SW480 (cell line): Measurements from ENCODE around the gene RRBP1.

Experiments used
- DNase-seq: peaks from one replicate; pipeline ENCODE4 v3.0.0-alpha.2; 2016; ENCODE audit warnings: low spot score

Gene RRBP1

DNA sequence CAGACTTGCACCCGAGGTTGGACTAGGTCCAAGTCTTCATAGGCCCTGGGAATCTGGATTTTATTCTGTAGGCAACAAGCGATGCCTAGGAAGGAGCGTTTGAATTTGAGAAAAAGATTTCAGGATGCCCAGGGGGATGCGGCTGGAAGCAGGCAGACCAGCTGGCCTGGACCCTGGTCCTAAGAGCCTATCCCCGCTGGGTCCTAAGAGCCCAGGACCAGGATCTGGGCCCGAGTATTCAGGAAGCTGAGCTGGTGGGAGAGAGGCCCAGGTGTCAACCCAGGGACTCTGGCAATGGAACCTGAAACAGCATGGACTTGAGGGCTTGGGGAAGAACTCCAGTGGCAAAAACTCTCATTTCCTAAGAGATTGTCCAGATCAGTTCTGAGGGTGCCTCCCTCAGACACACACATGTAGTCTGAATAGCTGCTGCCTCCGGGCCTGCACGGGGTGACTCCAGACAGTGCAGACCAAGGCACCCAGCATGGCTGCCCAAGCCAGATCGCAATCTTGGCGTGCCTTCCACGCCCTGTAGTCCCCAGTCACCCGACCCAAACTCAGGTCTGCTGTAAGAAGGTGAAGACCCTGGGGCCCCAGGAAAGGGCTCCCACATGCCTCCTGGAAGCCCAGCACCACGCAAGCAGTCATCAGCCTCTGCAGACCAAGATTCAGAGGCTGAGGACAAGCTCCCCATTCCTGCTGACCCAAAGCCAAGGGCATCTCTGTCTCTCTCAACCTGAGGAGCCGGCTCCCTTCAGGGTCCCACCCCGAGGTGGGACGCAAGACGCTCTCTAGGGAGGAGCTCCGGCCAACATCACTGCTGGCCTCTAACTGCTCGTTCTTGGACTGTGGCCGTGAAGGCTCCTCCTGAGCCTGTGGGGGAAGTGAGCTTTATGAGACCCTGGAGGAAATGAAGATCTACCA, 34.4 kb downstream of the RRBP1 start:
- DNase-seq, result no peak

DNA sequence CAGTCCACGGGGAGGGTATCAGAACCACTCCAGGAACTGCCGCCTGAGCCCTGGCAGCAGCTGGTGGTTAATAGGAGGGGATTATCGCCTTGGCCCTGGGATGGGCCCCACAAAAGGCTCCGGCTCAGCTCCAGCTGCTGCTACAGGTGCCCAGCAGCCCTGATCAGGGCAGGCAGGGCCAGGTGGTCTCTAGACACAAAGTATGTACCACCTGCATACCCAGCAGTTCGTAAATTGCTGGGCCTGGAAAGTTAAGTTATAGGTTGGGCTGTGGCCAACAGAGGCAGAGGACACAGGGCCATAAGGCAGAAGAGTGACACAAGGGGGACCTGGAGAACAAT, 35.1 kb downstream of the RRBP1 start:
- no peak for DNase-seq

DNA sequence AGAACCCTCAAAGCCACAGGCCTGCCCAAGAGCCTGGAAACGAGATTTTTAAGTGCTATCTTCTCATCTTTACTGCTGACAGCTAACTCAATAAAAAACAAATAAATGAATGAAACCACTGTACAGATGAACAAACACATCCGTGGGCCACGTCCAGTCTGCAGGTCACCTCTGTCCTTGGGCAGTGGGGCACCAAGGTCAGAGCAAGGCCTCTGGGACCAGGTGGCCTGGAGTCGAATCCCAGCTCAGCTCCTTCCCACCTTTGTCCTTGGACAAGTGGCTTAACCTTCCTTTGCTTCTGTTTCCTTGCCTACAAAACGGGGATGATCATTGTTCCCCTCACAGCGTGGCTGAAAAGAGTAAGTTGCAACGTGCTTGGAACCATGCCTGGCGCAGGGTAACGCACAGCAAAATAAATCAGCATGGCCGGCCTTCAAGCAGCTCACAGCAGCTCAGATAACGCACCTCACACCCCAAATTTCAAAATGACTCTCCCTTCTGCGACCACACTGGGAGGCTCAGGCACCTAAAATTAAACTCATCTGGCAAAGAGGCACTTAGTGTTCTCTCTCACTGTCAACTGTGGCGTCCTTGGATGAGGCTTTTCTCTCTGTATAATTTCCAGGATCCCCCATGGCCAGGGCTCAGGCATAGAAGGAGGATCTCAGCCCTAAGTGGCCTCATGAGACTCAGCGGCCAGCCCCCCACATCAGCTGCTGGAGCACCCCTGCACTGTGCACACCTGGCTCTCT, 35.7 kb downstream of the RRBP1 start:
- no peak for DNase-seq

DNA sequence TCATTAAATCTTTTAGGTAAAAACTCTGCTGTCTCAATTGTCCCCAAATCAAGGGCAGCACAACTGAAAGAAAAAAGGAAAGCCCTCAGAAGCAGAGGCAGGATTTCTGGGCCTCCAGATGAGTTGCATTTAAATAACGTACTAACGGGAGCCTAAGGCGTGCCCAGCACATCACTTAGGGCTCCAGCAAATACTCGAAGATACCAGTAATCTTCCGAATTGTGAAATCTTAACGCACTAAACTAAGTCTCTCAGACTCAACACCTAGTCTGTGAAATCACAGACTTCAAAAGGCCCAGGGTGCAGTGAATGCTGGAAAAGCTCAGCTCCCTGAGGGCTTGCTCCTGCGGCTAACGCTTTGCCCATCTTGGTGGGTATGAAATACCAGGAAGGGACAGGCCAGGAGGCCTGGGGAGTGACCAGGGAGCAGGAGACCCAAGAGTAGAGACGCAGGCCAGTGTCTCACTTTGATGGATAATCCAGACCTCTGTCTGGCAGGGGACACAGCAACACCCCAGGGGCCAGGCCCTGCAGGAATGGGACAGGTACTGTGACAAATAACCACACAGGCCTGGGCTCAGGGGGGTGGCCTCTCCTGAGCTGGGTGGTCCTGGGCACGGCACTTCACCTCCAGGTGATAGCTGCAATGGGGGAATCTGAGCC, 36.4 kb downstream of the RRBP1 start:
- no peak for DNase-seq

DNA sequence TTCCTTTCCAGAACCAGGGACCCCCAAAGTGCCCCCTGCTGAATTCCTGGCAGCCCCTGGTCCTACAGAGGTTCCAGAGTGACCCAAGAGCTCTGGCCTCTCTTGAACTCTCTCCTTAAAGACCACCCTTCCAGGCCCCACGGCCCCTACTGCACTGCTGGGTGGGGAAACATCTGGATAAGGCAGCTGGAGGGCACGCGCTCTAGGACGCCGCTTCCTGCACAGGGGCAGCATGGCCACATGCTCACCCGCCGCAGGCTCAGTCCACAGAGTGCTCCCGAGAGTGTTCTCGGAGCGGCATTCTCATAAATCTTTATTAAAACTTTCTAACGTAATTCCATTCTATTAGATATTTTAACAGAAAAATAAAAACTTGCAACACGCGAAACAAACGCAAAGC, 37.0 kb downstream of the RRBP1 start:
- no peak for DNase-seq

DNA sequence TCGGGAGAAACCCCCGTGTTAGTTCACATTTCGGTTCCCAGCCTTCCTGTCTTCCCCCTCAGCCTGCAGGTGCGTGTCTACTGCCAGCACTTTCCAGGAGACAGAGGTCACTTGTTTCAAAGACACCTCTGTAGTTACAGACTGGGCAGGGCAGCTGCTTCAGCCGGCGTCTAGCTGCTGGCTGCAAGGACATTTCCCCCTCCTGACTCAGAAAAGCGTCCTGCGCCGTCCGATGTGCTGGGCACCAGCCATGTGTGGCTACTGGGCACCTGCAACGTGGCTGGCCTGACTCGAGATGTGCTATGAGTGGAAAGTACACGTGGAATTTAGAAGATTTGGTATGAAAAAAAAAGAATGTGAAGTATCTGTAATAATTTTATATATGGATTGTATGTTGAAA, 37.6 kb downstream of the RRBP1 start:
- no peak for DNase-seq

DNA sequence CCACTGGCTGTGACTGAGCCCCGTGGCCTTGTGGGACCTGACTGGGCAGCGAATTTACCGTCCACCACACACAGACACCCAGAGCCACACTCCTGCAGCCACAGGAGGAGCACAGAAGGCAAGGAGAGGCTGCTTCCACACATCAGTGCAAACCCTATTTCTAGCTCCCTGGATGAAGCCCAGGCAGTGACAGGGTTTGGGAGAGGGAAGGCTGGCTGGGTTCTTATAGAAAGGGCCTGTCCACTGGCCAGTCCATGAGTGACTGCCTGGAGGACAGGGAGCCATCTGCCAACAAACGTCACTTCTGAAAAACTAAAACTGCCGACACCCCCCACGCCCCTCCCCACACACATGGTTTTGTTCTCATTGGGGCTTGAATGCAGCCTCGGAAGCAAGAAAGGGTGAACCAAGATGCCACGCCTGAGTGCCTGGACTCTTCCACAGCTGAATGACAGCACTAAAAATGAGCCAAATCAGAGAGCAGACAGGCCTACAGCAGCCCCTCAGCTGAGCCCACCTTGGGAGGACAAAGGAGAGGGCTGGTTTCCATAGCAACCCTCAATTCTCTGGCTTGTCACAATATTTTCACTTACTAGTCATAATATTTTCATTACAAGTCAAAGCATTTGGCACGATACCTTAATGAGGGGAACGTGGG, 38.4 kb downstream of the RRBP1 start:
- DNase-seq, result no peak

DNA sequence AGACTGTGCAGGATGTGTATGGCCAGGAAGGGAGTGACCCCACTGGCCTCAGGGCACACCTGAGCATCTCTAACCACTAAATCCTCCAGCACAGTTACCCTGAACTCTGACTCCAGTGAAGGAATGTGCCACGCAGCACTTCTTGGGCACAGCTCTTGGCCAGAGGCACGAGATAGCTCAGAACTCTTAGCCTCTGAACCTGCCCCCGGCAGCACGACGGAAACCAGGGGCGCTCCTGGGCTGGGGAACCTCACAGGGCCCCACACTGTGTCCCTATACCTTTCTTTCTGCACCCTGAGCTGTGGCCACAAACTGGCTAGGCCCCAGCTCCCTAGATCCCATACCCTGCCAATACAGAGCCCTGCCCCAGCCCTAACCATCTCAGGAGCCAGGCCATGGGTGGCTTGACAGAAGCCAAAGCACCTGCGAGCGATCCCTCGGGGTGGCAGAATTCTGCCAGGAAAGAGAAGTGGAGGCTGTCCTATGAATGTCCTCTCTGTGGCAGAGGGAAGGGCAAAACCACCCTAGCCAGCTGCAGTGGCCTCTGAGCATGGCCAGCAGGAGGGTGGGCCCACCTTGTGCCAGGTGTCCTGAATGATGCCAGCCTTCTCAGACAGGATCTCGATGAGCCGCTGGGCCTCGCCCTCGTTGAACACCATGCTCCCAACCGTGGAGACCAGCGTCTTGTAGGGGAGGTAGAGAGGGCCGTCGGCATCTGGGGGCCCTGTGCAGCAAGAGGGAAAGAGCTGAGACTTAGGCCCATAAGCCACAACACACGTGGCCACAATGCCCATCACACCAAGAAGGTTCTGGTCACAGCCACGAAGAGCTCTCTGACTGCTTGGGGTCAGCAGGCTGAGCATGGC, 39.4 kb downstream of the RRBP1 start:
- no peak for DNase-seq

DNA sequence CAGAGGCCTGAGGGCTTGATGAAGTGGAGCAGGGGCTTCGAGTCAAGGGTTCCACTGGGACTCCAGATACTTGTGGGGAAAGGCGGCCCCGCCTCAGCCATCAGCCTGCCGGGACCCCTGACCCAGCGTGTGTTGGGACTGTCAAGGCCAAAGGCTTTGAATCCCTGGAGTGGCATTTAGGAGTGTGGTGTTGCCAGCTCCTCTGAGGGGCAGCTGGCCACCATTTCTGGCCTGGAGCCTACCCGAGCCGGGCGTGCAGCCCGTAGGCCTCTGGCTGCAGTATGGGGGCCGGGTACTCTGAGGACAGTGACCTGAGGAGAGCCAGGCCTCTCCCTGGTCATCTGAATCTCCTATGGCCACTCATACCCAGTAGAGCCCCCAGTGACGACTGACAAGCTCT, 40.0 kb downstream of the RRBP1 start:
- no peak for DNase-seq

DNA sequence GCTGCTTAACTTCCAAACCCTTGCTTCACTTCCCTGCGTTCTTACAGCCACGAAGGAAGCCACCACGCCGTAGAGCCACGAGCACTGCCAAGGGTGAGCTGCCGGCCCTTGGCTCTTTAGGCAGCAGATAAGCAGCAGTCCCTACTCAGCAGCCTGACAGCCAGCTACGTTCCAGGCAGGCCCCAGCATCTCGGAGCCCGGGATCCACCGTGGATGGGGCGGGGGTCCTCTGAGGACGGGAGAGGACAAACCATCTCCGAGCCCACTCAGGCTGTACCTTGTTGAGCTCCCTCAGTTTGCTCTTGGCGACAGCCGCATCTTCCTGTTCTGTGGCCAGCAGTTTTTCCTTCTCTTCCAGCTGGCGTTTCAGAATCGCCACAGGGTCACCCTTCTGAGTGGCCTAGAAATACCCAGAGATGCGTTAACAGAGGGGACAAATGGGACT, 40.5 kb downstream of the RRBP1 start:
- no peak for DNase-seq

DNA sequence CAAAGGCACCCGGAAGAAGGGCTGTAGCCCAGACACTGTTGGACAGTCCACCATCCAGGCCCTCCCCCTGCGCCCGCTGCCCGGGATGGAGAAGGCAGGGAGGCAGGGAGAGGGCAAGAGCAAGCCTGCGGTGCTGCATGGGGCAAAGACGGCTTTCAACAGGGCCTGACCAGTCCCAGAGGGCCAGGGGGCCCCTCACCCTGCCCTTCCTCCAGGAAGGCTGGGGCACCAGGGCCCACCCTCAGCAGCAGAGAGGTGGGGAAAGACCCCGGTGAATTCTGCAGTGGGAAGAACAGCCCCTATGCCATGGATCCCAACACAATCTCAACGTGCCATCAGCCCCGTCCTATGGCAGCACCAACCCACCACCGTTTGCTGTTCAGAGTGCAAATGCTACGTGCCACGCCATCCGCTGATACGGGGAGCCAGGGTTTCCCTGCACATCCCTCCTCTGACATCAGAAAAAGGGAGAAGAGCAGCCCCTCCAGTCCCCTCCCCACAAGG, 41.1 kb downstream of the RRBP1 start:
- no peak for DNase-seq

DNA sequence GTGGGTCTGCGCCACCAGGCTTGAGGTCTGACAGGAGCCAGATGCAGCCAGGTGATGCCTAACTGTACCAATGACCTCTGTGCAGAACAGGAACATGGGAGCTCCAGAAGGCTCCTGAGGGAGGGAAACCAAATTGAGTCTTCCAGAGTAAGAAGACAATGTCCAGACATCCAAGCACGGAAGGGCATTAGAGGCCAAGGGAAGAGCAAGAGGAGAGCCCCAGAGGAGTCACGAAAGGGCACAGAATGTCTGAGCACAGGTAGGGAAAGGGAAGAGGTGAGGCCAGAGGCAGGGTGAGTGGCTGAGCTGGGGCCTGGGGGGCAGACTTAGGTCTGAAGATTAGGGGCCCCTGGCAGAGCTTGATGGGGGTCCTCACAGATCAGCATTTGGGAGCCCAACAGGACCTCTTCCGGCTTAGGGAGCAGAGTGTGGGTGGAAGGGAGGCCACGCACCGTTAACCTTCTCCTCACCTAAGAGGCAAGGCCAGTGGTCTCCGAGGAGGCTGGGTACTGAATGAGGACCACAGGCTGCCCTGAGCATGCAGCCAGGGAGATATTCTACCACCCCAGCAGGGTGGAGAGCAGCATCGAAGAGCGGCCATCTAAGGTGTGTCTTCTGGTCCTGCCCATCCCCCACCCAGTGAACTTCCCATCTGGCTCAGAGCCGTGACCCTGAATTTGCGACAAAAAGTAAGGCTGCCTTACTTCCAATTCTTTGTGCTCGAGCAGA, 41.7 kb downstream of the RRBP1 start:
- no peak for DNase-seq

DNA sequence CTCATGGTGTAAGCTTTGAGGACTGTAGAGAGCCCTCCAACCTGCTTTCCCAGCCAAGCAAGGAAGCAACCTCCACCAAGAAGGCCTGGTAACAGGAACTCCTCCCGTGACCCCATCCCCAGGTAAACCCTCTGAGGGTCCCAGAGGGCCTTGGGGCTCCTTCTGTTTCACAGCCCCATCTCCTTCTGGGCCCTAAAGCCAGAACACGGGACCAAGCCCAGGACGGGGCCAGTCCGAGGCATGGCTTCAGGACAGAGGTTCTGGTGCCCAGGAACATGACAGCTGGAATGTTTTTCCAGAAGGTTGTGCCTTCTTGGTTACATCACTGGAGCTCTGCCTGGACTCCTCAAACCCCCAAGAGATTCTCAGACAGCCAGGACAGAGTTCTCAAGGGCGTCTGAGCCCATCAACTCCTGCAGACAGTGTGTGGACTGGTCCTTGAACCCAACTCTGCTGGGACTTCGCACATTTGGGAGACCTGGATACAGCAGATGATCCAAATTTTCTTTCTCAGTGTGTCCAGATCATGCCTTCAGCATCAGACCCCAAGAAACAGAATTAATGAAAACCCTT, 43.1 kb downstream of the RRBP1 start:
- no peak for DNase-seq

DNA sequence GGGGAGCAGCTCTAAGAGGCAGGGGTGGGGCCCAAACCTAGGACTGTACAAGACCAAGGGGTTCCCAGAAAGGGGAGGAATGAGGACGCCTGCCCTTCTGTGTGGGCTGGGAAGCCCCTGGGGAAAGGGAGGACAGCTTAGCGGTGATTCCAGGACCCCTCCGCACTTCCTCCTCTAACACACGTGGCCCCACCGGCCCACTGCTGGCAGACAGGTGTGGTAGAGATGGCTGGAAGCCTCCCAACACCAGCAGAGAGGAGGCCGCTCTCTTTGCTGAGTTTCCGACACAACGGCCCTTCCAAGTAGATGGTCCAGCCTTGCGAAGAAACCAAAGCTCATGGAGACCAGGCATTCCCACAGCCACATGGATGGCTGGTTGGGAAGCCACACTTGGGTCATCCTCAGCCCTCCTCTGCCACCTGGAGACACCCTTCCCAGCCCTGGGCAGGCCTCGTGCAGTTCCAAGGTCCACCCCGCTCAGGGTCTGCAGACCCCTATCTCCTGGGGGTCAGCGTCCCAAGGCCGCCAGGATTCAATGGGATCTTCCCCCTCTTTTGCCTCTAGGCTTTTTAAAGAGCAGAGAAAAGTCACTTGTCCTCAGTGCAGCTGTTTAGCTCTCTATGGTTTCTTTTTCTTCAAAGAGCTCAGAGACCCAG, 43.9 kb downstream of the RRBP1 start:
- DNase-seq, result no peak

DNA sequence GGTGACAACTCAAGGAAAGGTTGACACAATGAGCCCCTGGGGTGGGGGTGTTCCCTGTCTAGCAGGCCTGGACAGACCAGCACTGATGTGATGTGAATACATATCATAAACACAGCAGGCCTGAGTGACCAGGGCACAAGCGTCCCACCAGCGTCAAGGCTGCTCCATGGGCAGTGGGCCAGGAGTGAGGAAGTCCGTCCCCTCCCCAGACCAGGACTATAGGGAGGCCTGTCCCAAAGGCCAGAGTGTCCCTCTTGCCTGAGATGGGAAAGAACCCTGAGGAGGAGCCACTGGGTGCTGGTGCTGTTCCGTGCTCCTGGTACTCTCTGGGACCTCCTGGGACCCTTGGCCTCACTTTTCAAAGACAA, 44.6 kb downstream of the RRBP1 start:
- no peak for DNase-seq

DNA sequence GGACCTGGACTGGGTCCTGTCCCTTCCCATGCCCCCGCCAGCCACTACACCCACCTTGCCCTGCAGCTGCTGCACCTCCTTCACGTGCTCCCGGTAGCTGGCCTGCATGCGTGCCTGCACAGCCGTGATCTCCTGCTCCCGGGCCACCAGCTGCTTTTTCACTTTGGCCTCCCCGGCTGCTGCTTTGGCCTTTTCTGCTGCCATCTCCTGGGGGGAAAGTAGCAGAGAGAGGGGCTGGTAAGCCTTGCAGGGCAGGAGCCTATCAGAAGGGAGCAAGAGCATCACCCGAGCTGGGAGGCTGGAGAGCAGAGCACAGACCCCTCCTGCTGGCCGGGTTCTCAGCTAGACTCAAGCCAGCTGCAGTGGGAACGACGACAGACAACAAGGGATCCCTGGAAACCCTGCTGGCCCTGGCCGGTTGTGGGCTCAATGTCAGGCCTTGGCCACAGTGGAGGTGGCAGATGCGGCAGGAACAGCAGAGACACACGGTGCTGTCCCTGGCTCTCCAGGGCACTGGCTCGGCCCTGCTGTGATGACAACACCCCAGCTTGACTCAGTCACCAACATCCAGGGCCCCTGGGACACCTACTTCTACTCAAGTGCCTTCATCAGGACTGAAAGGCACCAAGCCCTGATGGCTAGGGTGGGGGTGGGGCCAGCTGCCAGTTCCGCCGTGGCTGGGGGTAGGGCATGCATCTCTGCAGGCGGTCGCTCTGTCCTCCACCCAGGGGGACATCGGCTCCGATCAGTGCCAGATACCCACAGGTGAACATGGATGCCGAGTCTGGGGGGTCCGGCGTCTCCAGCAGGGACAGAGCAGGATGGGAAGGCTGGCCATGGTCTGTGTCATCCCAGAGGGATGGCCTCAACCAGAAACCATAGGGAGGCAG, 45.3 kb downstream of the RRBP1 start:
- DNase-seq, result no peak

DNA sequence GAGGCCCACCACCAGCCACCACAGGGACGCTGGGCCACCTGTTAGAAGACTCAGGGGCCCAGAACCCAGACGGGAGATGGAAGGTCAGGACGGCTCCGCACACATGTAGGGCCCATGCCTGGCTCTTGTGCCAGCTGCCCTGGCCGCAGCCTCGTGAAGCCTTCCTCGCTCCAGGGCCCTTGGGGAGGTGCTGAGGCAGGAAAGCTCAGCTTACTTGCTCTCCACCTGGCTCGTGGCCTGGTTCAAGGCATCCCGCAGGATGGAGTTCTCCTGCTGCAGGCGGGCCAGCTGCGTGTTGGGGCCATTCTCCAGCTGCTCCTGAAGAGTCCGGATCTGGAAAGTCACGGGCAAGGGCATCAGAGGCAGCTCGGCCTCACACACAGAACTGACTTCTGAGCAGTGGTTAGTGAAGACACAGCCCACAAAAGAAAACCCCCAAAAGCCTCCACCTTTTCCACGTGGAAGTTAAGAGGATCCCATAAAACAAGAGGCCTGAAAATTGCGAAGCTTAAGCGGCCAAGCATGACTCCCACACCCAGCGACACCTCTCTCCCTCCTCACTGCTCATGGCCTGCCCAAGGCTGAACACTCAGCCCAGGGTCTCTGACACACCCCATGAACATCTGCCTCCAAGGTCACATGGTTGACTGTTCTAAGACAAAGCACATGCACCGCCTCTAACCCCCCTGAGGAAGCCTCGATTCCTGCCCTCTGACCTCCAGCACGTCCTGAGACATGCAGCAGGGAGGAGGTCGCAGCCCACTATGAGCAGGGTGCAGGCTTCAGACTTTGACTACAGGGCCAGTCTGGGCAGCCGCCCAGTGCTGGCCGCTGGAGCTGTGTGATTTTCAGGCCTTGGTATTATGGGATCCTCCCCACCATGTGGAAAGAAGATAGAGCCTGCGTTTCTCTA, 46.5 kb downstream of the RRBP1 start:
- no peak for DNase-seq
